ENCODE results near the gene LRRN2. TPM values are rescaled to one million over a fixed set of nuclear protein-coding genes. Genes with fewer than 3 reads are reported as not detected.
A peak's percentile ranks its signal among the peaks of the same experiment; 100 is the strongest.

LRRN2 gene
- total and polyA plus RNA-seq, 9 of the 15 experiments (the other 6 are each of a cell fraction or from before 2014, with no cell fraction given) = 0.05 TPM; not detected in 8

- TF ChIP-seq ZNF311 (CRISPR knock-in tag; IDR thresholded peaks at IDR 0.05) (no peak), MTA3 (IDR thresholded peaks at IDR 0.05; ENCODE audit: borderline replicate concordance) (peak; percentile 51; the same call in 1 of the 2 replicates), LARP7 (IDR thresholded peaks at IDR 0.05) (peak; percentile 80; the same call in 1 of the 2 replicates), SAP30 (IDR thresholded peaks at IDR 0.05; ENCODE audit: borderline replicate concordance, insufficient read depth, low read depth, low read length, poor library complexity, severe bottlenecking) (no peak), HLTF (IDR thresholded peaks at IDR 0.05) (peak; percentile 90; the same call in 1 of the 2 replicates), ZNF76 (CRISPR knock-in tag; IDR thresholded peaks at IDR 0.05; ENCODE audit: borderline replicate concordance) (peak; percentile 83), ATF3 (IDR thresholded peaks at IDR 0.05) (peak; percentile 73; the same call in 1 of the 2 replicates), ATF3 (CRISPR knock-in tag; conservative IDR thresholded peaks at IDR 0.05) (no peak), SMARCB1 (IDR thresholded peaks at IDR 0.05; ENCODE audit: insufficient read length, low read depth) (no peak), ZNF589 (CRISPR knock-in tag; IDR thresholded peaks at IDR 0.05; ENCODE audit: low read depth) (no peak), TSC22D4 (tag; IDR thresholded peaks at IDR 0.05) (no peak), TFE3 (CRISPR knock-in tag; IDR thresholded peaks at IDR 0.05) (no peak), ZNF766 (CRISPR knock-in tag; conservative IDR thresholded peaks at IDR 0.05) (no peak), ZKSCAN3 (CRISPR knock-in tag; IDR thresholded peaks at IDR 0.05) (no peak), SOX6 (IDR thresholded peaks at IDR 0.05) (peak; percentile 79), E2F6 (IDR thresholded peaks at IDR 0.05; ENCODE audit: borderline replicate concordance in 1 of 2, extremely low read depth in 1 of 2, insufficient read depth in 1 of 2, insufficient read length in 1 of 2, low read depth in 1 of 2, low read length in 1 of 2, poor library complexity in 1 of 2, severe bottlenecking in 1 of 2) (no peak), CTBP1 (IDR thresholded peaks at IDR 0.05; ENCODE audit: borderline replicate concordance) (peak; percentile 93), RBFOX2 (IDR thresholded peaks at IDR 0.05; ENCODE audit: low read depth, low read length) (0 out of 2 replicates have a peak, but pooled peaks have one; percentile 26), RREB1 (CRISPR knock-in tag; IDR thresholded peaks at IDR 0.05) (peak; percentile 100)
Observed at GRCh38 chr1:204692841-204693356, 7.4 kb upstream of the LRRN2 start (continued).

All from K562 (cell line).